Lower lobe of right lung (tissue), 2 donors: ENCODE data around the gene OSBPL5. TPM values are rescaled to one million over a fixed set of nuclear protein-coding genes. Genes with fewer than 3 reads are reported as not detected.

Source experiments
- ATAC-seq, 2 donors: fragments of 200-7000 bp; cut with Tn5 transposase; one replicate each; pipeline ENCODE4 v1.9.1; 2020 to 2022; ENCODE audit warnings: mild to moderate bottlenecking in 2 of 2, moderate library complexity in 2 of 2
- DNase-seq: peaks from one replicate; pipeline ENCODE4 v3.0.0-alpha.2; 2020
- H3K27ac ChIP-seq: fragments of 200-600 bp; one replicate; pipeline ENCODE4 v1.8.0; 2022
- H3K27me3 ChIP-seq: fragments of 200-600 bp; one replicate; pipeline ENCODE4 v1.8.0; 2022; ENCODE audit warnings: low read depth
- H3K36me3 ChIP-seq: fragments of 200-600 bp; one replicate; pipeline ENCODE4 v1.8.0; 2022; ENCODE audit warnings: mild to moderate bottlenecking
- H3K4me1 ChIP-seq: fragments of 200-600 bp; one replicate; pipeline ENCODE4 v1.8.0; 2022
- H3K4me3 ChIP-seq: fragments of 200-600 bp; one replicate; pipeline ENCODE4 v1.8.0; 2022; ENCODE audit warnings: mild to moderate bottlenecking
- H3K9me3 ChIP-seq: fragments of 200-600 bp; one replicate; pipeline ENCODE4 v1.8.0; 2022
- intact Hi-C: fragments of 100-400 bp; cut with DNase I; formaldehyde crosslinking; loops from one replicate; pipeline ENCODE4 v1.11.0; 2022
- total RNA-seq: library from RNA; stranded (reverse); fragmentation: NEBNext Ultra II Directional; extraction: Animal tissue kit (Norgen Biotek cat#: 25700); gene quantifications from one replicate; pipeline ENCODE4 v1.2.1, GENCODE V29; 2021
- TF ChIP-seq, protein P1 (sequence below): fragments of 200-600 bp; IDR thresholded peaks from one replicate; pipeline ENCODE4 v1.8.0; 2022; ENCODE audit warnings: antibody characterized with exemption, mild to moderate bottlenecking
- donor health status: DM: no; HTN: yes; CAD: no; lungs with severe emphysema.

OSBPL5 gene
- total RNA-seq, 1 donor from 2014 or later: 46.2 TPM

DNA sequence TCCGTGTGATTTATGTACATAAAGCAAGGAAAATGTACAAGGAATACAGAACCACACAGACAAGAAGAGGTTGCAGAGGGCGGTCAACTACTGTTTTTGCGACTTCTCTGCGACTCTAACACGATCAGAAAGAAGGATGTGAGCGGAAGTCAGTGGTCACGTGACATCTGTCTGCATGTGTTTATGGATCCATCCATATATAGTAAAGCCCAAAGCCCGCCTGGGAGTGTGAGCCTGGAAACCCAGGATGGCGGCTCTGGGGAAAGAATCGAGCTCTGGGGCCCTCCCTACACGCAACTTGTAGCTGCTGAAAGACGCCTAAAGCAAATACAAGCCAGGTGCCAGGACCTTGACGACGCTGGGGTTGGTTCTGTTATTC, 8.8 kb downstream of the OSBPL5 start:
- intact Hi-C loops: no loop called here
- Histone ChIP-seq H3K4me1 (peaks cover 57% of the 10 kb centered on the region), H3K9me3 (no peaks in the 10 kb centered on the region), H3K27ac (peak overlapping the region; percentile 56), H3K36me3 (peaks cover 5% of the 10 kb centered on the region), H3K27me3 (no peaks in the 10 kb centered on the region), H3K4me3 (no peak overlapping the region)
- TF ChIP-seq, protein P1, sequence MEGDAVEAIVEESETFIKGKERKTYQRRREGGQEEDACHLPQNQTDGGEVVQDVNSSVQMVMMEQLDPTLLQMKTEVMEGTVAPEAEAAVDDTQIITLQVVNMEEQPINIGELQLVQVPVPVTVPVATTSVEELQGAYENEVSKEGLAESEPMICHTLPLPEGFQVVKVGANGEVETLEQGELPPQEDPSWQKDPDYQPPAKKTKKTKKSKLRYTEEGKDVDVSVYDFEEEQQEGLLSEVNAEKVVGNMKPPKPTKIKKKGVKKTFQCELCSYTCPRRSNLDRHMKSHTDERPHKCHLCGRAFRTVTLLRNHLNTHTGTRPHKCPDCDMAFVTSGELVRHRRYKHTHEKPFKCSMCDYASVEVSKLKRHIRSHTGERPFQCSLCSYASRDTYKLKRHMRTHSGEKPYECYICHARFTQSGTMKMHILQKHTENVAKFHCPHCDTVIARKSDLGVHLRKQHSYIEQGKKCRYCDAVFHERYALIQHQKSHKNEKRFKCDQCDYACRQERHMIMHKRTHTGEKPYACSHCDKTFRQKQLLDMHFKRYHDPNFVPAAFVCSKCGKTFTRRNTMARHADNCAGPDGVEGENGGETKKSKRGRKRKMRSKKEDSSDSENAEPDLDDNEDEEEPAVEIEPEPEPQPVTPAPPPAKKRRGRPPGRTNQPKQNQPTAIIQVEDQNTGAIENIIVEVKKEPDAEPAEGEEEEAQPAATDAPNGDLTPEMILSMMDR: no peak
- no peak for DNase-seq
- ATAC-seq: no peak

- H3K4me3 ChIP-seq: no peak overlapping the region
- peaks cover 5% of the 10 kb centered on the region for H3K36me3 ChIP-seq
- intact Hi-C loops: no loop called here
- H3K9me3 ChIP-seq: no peaks in the 10 kb centered on the region
- ATAC-seq: no peak
- H3K27me3 ChIP-seq: no peaks in the 10 kb centered on the region
- peak overlapping the region; percentile 56 for H3K27ac ChIP-seq
- TF ChIP-seq, protein P1: no peak
- peak; percentile 37 for DNase-seq
- H3K4me1 ChIP-seq: peaks cover 52% of the 10 kb centered on the region
Measured at GRCh38 chr11:3155691-3156258, 9.3 kb downstream of the OSBPL5 start.

- no peak overlapping the region for H3K4me3 ChIP-seq
- no peak for ATAC-seq
- DNase-seq: peak; percentile 40
- peaks cover 5% of the 10 kb centered on the region for H3K36me3 ChIP-seq
- H3K27me3 ChIP-seq: no peaks in the 10 kb centered on the region
- intact Hi-C loops: no loop called here
- TF ChIP-seq, protein P1: no peak
- peaks cover 50% of the 10 kb centered on the region for H3K4me1 ChIP-seq
- H3K9me3 ChIP-seq: no peaks in the 10 kb centered on the region
- H3K27ac ChIP-seq: no peak overlapping the region
Measured at GRCh38 chr11:3155216-3155615, 9.9 kb downstream of the OSBPL5 start.

GRCh38 chr11:3154001-3154599, 11.0 kb downstream of the OSBPL5 start:
- intact Hi-C loops: no loop called here
- no peak overlapping the region for H3K4me3 ChIP-seq
- DNase-seq (no peak), ATAC-seq (peak in 1 of 2 donors; percentile 4)
- no peaks in the 10 kb centered on the region for H3K9me3 ChIP-seq
- TF ChIP-seq, protein P1: no peak
- peaks cover 5% of the 10 kb centered on the region for H3K36me3 ChIP-seq
- peaks cover 39% of the 10 kb centered on the region for H3K4me1 ChIP-seq
- H3K27me3 ChIP-seq: no peaks in the 10 kb centered on the region
- H3K27ac ChIP-seq: no peak overlapping the region

DNA sequence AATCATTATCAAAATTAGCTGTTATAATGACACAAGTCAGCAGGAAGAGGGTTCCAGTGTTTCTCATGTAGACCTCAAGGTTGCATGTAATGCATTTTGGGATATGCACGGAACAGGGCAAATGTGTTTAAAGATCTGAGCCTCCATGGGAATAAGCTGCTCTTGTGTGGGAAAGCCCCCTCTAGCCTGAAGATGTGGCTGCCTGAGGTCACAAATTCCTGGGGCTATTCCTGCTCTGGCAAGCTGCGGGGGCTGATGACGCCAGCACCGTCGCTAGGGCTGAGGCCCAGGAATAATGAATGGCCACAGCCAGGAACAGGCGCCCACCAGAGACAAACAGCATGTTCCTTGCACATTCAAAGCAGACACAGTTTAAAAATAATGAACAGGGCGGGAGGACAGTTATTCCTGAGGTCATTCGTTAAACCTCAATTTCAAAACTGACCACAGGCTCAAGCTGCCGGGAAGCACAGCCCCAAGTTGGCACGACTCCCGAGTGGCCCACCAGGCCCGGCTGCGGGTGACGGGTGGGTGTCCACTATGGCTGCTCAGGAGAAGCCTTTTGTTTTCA, 11.7 kb downstream of the OSBPL5 start:
- TF ChIP-seq, protein P1: no peak
- peak; percentile 25 to 35 for ATAC-seq
- peaks cover 39% of the 10 kb centered on the region for H3K4me1 ChIP-seq
- H3K9me3 ChIP-seq: no peaks in the 10 kb centered on the region
- DNase-seq: peak; percentile 49
- no peak overlapping the region for H3K27ac ChIP-seq
- no peak overlapping the region for H3K4me3 ChIP-seq
- intact Hi-C loops: no loop called here
- peaks cover 9% of the 10 kb centered on the region for H3K36me3 ChIP-seq
- no peaks in the 10 kb centered on the region for H3K27me3 ChIP-seq
